HEK293 (cell line): ENCODE results near the gene RASA2.

ENCODE experiments used
- PRDM10 ChIP-seq: fragments of 450-650 bp; formaldehyde crosslinking; IDR thresholded peaks from 2 replicates; pipeline ENCODE4 v1.5.1; 2016; ENCODE audit warnings: missing biosample characterization, missing genetic modification characterization
- SALL2 ChIP-seq: fragments of 450-650 bp; formaldehyde crosslinking; IDR thresholded peaks from 2 replicates; pipeline ENCODE4 v1.5.0; 2017; ENCODE audit warnings: missing biosample characterization, mild to moderate bottlenecking, missing genetic modification characterization, borderline replicate concordance
- TCF7L2 ChIP-seq: IDR thresholded peaks from 2 replicates; pipeline ENCODE4 v1.6.1; 2011; ENCODE audit warnings: low read depth, mild to moderate bottlenecking, inconsistent platforms, low read length, moderate library complexity, borderline replicate concordance
- TSHZ1 ChIP-seq: fragments of 450-650 bp; formaldehyde crosslinking; IDR thresholded peaks from 2 replicates; pipeline ENCODE4 v1.5.1; 2016; ENCODE audit warnings: missing biosample characterization, missing genetic modification characterization, borderline replicate concordance
- ZBTB10 ChIP-seq: fragments of 450-650 bp; formaldehyde crosslinking; IDR thresholded peaks from 2 replicates; pipeline ENCODE4 v1.5.1; 2016; ENCODE audit warnings: missing biosample characterization, missing genetic modification characterization
- ZNF112 ChIP-seq: fragments of 450-650 bp; formaldehyde crosslinking; IDR thresholded peaks from 2 replicates; pipeline ENCODE4 v1.5.0; 2017; ENCODE audit warnings: missing biosample characterization, missing genetic modification characterization
- ZNF223 ChIP-seq: fragments of 450-650 bp; formaldehyde crosslinking; IDR thresholded peaks from 2 replicates; pipeline ENCODE4 v1.5.1; 2016; ENCODE audit warnings: missing biosample characterization, missing genetic modification characterization
- ZNF433 ChIP-seq: fragments of 450-650 bp; formaldehyde crosslinking; IDR thresholded peaks from 2 replicates; pipeline ENCODE4 v1.5.1; 2016; ENCODE audit warnings: missing biosample characterization, missing genetic modification characterization, low read depth
- ZNF48 ChIP-seq: fragments of 450-650 bp; formaldehyde crosslinking; IDR thresholded peaks from 2 replicates; pipeline ENCODE4 v1.5.1; 2016; ENCODE audit warnings: missing biosample characterization, missing genetic modification characterization
- ZNF549 ChIP-seq: fragments of 450-650 bp; IDR thresholded peaks from 2 replicates; pipeline ENCODE4 v1.5.1; 2018; ENCODE audit warnings: missing biosample characterization, missing genetic modification characterization, mild to moderate bottlenecking, inconsistent platforms, moderate library complexity
- ZNF610 ChIP-seq: fragments of 450-650 bp; formaldehyde crosslinking; IDR thresholded peaks from 2 replicates; pipeline ENCODE4 v1.5.1; 2016; ENCODE audit warnings: missing biosample characterization, missing genetic modification characterization, borderline replicate concordance
- ZNF660 ChIP-seq: fragments of 450-650 bp; IDR thresholded peaks from 2 replicates; pipeline ENCODE4 v1.5.1; 2018; ENCODE audit warnings: missing biosample characterization, mild to moderate bottlenecking, missing genetic modification characterization
- ZNF777 ChIP-seq: fragments of 450-650 bp; formaldehyde crosslinking; IDR thresholded peaks from 2 replicates; pipeline ENCODE4 v1.5.1; 2017; ENCODE audit warnings: missing biosample characterization, missing genetic modification characterization, borderline replicate concordance
- TF ChIP-seq, protein P1 (sequence below): fragments of 450-650 bp; formaldehyde crosslinking; IDR thresholded peaks from 2 replicates; pipeline ENCODE4 v1.5.1; 2016; ENCODE audit warnings: missing biosample characterization, missing genetic modification characterization

DNA sequence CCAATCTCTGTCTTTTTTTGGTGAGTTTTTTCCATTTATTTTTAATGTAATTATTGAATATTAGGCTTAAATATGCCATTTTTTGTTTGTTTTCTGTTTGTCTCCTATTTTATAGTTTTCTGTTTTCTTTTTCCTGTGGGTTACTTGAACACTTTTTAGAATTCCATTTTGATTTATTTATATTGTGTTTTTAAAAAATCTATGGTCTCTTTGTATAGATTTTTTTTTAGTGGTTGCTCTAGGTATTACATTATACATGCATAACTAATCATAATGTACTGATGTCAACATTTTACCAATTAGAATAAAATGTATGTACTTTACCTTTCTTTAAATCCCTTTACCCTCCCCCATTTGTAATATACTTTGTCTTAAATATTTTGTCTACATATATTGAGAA, 56.2 kb downstream of the RASA2 start:
- TF ChIP-seq ZNF660 (tag by site-specific recombination) (no peak), ZNF223 (tag by site-specific recombination) (no peak), TSHZ1 (no peak), ZNF777 (no peak), ZNF48 (tag by site-specific recombination) (no peak), ZNF433 (tag by site-specific recombination) (no peak), ZBTB10 (tag by site-specific recombination) (no peak), TCF7L2 (no peak), SALL2 (tag by site-specific recombination) (no peak), PRDM10 (tag by site-specific recombination) (no peak), ZNF610 (tag by site-specific recombination) (no peak), ZNF112 (no peak), ZNF549 (no peak)
- TF ChIP-seq, protein P1, sequence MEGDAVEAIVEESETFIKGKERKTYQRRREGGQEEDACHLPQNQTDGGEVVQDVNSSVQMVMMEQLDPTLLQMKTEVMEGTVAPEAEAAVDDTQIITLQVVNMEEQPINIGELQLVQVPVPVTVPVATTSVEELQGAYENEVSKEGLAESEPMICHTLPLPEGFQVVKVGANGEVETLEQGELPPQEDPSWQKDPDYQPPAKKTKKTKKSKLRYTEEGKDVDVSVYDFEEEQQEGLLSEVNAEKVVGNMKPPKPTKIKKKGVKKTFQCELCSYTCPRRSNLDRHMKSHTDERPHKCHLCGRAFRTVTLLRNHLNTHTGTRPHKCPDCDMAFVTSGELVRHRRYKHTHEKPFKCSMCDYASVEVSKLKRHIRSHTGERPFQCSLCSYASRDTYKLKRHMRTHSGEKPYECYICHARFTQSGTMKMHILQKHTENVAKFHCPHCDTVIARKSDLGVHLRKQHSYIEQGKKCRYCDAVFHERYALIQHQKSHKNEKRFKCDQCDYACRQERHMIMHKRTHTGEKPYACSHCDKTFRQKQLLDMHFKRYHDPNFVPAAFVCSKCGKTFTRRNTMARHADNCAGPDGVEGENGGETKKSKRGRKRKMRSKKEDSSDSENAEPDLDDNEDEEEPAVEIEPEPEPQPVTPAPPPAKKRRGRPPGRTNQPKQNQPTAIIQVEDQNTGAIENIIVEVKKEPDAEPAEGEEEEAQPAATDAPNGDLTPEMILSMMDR (tag by site-specific recombination): no peak
